HL-60 (cell line): ENCODE data around the gene FLT3LG.
"Not testable (repeated sequence)": the region's sequence is repeated elsewhere in the genome, so short reads cannot be mapped to it uniquely, and the experiment has no call there.

ENCODE experiments used
- POLR2AphosphoS5 ChIP-seq: IDR thresholded peaks from 2 replicates; pipeline ENCODE4 v1.6.1; 2012; ENCODE audit warnings: low read depth
- TF ChIP-seq, protein P1 (sequence below): IDR thresholded peaks from one replicate; pipeline ENCODE4 v1.5.1; 2011; ENCODE audit warnings: low read length, control low read depth, inconsistent platforms; ENCODE audit not compliant: insufficient read depth

DNA sequence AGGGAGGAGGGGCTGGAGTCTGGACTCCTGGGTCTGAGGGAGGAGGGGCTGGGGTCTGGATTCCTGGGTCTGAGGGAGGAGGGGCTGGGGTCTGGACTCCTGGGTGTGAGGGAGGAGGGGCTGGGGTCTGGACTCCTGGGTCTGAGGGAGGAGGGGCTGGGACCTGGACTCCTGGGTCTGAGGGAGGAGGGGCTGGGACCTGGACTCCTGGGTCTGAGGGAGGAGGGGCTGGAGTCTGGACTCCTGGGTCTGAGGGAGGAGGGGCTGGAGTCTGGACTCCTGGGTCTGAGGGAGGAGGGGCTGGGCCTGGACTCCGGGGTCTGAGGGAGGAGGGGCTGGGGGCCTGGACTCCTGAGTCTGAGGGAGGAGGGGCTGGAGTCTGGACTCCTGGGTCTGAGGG, 12.9 kb upstream of the FLT3LG start:
- TF ChIP-seq POLR2AphosphoS5: not testable (repeated sequence)
- TF ChIP-seq, protein P1, sequence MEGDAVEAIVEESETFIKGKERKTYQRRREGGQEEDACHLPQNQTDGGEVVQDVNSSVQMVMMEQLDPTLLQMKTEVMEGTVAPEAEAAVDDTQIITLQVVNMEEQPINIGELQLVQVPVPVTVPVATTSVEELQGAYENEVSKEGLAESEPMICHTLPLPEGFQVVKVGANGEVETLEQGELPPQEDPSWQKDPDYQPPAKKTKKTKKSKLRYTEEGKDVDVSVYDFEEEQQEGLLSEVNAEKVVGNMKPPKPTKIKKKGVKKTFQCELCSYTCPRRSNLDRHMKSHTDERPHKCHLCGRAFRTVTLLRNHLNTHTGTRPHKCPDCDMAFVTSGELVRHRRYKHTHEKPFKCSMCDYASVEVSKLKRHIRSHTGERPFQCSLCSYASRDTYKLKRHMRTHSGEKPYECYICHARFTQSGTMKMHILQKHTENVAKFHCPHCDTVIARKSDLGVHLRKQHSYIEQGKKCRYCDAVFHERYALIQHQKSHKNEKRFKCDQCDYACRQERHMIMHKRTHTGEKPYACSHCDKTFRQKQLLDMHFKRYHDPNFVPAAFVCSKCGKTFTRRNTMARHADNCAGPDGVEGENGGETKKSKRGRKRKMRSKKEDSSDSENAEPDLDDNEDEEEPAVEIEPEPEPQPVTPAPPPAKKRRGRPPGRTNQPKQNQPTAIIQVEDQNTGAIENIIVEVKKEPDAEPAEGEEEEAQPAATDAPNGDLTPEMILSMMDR: not testable (repeated sequence)
